Measurements from ENCODE around the gene FBXO40. TPM values are rescaled to one million over a fixed set of nuclear protein-coding genes. Genes with fewer than 3 reads are reported as not detected.

Gene FBXO40
- total and polyA plus RNA-seq, 2 experiments from 2014 or later = 0.03 TPM; not detected in 1

DNA sequence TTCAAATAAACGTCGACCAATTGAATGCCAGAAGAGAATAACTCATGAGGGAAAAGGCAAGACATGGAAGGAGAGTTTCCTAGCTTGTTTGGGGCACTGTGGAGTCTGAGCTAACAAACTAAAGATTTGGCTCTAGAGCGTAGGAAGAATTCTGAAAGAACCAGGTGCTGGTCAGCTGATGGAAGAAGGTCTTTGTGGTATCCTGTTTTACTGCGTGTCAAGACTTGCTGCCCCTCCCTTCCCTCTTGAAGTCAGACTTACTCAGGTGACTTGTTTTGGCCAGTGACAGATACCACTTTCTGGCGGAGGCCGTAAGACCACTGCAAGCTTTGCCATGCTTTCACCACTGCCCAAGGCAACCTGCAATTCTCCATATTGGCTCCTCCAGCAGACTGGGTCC, 68.2 kb downstream of the FBXO40 start:
- H3F3A ChIP-seq (replicated peaks; ENCODE audit: low read depth) = no peaks in the 10 kb centered on the region
- peaks cover 9% of the 10 kb centered on the region; the same call in 1 of the 2 replicates for H3K9me2 ChIP-seq (ENCODE audit: insufficient read depth)
- no peak for TF ChIP-seq POLR2AphosphoS5 (IDR thresholded peaks at IDR 0.05; ENCODE audit: low read depth)
- TF ChIP-seq EZH2 (IDR thresholded peaks at IDR 0.05; ENCODE audit: low read depth, unreplicated experiment) = no peak
- no peak for TF ChIP-seq ZNF114 (CRISPR knock-in tag; IDR thresholded peaks at IDR 0.05)
- no peak for TF ChIP-seq STAT1 (IDR thresholded peaks at IDR 0.05; ENCODE audit: unreplicated experiment)
- no peak for TF ChIP-seq NANOG (IDR thresholded peaks at IDR 0.05; ENCODE audit: borderline replicate concordance)
- TF ChIP-seq, protein P1, sequence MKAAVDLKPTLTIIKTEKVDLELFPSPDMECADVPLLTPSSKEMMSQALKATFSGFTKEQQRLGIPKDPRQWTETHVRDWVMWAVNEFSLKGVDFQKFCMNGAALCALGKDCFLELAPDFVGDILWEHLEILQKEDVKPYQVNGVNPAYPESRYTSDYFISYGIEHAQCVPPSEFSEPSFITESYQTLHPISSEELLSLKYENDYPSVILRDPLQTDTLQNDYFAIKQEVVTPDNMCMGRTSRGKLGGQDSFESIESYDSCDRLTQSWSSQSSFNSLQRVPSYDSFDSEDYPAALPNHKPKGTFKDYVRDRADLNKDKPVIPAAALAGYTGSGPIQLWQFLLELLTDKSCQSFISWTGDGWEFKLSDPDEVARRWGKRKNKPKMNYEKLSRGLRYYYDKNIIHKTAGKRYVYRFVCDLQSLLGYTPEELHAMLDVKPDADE (IDR thresholded peaks at IDR 0.05) = no peak
- TF ChIP-seq, protein P2, sequence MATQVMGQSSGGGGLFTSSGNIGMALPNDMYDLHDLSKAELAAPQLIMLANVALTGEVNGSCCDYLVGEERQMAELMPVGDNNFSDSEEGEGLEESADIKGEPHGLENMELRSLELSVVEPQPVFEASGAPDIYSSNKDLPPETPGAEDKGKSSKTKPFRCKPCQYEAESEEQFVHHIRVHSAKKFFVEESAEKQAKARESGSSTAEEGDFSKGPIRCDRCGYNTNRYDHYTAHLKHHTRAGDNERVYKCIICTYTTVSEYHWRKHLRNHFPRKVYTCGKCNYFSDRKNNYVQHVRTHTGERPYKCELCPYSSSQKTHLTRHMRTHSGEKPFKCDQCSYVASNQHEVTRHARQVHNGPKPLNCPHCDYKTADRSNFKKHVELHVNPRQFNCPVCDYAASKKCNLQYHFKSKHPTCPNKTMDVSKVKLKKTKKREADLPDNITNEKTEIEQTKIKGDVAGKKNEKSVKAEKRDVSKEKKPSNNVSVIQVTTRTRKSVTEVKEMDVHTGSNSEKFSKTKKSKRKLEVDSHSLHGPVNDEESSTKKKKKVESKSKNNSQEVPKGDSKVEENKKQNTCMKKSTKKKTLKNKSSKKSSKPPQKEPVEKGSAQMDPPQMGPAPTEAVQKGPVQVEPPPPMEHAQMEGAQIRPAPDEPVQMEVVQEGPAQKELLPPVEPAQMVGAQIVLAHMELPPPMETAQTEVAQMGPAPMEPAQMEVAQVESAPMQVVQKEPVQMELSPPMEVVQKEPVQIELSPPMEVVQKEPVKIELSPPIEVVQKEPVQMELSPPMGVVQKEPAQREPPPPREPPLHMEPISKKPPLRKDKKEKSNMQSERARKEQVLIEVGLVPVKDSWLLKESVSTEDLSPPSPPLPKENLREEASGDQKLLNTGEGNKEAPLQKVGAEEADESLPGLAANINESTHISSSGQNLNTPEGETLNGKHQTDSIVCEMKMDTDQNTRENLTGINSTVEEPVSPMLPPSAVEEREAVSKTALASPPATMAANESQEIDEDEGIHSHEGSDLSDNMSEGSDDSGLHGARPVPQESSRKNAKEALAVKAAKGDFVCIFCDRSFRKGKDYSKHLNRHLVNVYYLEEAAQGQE (IDR thresholded peaks at IDR 0.05; ENCODE audit: unreplicated experiment) = no peak
- no peak for TF ChIP-seq CREB1 (CRISPR knock-in tag; IDR thresholded peaks at IDR 0.05; ENCODE audit: low read depth)
- no peak for TF ChIP-seq EZH2phosphoT487 (IDR thresholded peaks at IDR 0.05; ENCODE audit: unreplicated experiment)
- no peak for TF ChIP-seq JUNB (IDR thresholded peaks at IDR 0.05; ENCODE audit: unreplicated experiment)
- TF ChIP-seq, protein P3, sequence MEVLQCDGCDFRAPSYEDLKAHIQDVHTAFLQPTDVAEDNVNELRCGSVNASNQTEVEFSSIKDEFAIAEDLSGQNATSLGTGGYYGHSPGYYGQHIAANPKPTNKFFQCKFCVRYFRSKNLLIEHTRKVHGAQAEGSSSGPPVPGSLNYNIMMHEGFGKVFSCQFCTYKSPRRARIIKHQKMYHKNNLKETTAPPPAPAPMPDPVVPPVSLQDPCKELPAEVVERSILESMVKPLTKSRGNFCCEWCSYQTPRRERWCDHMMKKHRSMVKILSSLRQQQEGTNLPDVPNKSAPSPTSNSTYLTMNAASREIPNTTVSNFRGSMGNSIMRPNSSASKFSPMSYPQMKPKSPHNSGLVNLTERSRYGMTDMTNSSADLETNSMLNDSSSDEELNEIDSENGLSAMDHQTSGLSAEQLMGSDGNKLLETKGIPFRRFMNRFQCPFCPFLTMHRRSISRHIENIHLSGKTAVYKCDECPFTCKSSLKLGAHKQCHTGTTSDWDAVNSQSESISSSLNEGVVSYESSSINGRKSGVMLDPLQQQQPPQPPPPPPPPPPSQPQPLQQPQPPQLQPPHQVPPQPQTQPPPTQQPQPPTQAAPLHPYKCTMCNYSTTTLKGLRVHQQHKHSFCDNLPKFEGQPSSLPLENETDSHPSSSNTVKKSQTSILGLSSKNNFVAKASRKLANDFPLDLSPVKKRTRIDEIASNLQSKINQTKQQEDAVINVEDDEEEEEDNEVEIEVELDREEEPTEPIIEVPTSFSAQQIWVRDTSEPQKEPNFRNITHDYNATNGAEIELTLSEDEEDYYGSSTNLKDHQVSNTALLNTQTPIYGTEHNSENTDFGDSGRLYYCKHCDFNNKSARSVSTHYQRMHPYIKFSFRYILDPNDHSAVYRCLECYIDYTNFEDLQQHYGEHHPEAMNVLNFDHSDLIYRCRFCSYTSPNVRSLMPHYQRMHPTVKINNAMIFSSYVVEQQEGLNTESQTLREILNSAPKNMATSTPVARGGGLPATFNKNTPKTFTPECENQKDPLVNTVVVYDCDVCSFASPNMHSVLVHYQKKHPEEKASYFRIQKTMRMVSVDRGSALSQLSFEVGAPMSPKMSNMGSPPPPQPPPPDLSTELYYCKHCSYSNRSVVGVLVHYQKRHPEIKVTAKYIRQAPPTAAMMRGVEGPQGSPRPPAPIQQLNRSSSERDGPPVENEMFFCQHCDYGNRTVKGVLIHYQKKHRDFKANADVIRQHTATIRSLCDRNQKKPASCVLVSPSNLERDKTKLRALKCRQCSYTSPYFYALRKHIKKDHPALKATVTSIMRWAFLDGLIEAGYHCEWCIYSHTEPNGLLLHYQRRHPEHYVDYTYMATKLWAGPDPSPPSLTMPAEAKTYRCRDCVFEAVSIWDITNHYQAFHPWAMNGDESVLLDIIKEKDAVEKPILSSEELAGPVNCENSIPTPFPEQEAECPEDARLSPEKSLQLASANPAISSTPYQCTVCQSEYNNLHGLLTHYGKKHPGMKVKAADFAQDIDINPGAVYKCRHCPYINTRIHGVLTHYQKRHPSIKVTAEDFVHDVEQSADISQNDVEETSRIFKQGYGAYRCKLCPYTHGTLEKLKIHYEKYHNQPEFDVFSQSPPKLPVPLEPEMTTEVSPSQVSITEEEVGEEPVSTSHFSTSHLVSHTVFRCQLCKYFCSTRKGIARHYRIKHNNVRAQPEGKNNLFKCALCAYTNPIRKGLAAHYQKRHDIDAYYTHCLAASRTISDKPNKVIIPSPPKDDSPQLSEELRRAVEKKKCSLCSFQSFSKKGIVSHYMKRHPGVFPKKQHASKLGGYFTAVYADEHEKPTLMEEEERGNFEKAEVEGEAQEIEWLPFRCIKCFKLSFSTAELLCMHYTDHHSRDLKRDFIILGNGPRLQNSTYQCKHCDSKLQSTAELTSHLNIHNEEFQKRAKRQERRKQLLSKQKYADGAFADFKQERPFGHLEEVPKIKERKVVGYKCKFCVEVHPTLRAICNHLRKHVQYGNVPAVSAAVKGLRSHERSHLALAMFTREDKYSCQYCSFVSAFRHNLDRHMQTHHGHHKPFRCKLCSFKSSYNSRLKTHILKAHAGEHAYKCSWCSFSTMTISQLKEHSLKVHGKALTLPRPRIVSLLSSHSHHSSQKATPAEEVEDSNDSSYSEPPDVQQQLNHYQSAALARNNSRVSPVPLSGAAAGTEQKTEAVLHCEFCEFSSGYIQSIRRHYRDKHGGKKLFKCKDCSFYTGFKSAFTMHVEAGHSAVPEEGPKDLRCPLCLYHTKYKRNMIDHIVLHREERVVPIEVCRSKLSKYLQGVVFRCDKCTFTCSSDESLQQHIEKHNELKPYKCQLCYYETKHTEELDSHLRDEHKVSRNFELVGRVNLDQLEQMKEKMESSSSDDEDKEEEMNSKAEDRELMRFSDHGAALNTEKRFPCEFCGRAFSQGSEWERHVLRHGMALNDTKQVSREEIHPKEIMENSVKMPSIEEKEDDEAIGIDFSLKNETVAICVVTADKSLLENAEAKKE (CRISPR knock-in tag; IDR thresholded peaks at IDR 0.05) = no peak
- no peak overlapping the region for H3K4me3 ChIP-seq
- ATAC-seq (no peak), DNase-seq (ENCODE audit: low spot score) (peak; percentile 26)
- no peaks in the 10 kb centered on the region for H3K27me3 ChIP-seq (ENCODE audit: insufficient read depth)
- H3K79me2 ChIP-seq (replicated peaks; ENCODE audit: insufficient read depth) = no peaks in the 10 kb centered on the region
- H3K4me1 ChIP-seq (ENCODE audit: insufficient read depth) = peaks cover 10% of the 10 kb centered on the region; the same call in 1 of the 2 replicates
- H4K20me1 ChIP-seq (replicated peaks; ENCODE audit: insufficient read depth) = no peaks in the 10 kb centered on the region
- Mint-ChIP-seq H3K27ac (0 out of 2 replicates have a peak overlapping the region, but pooled peaks have one; percentile 33), H3K4me3 (no peak overlapping the region), H3K9me3 (no peaks in the 10 kb centered on the region; the same call in 2 of the 3 replicates), H3K36me3 (ENCODE audit: low read depth) (peaks cover 17% of the 10 kb centered on the region; the same call in 2 of the 3 replicates), H3K27me3 (ENCODE audit: insufficient read depth, low read depth, poor library complexity) (peaks cover 5% of the 10 kb centered on the region), H3K4me1 (peaks cover 21% of the 10 kb centered on the region)
- peaks cover 3% of the 10 kb centered on the region; the same call in 1 of the 2 replicates for H3K36me3 ChIP-seq (ENCODE audit: insufficient read depth)
- no peak overlapping the region for H3K4me2 ChIP-seq
- no peak overlapping the region for H2AFZ ChIP-seq
- peak overlapping the region; percentile 50; the same call in 1 of the 2 replicates for H3K27ac ChIP-seq (ENCODE audit: low read depth)

All from GM23338 (cell line).